Upper lobe of left lung (tissue), 4 donors: ENCODE results near the gene COX18.

Experiments used
- EP300 ChIP-seq, 4 donors: sonication (generic); formaldehyde crosslinking; IDR thresholded peaks; one replicate each; pipeline ENCODE4 v1.5.1; 2017; ENCODE audit warnings: antibody characterized with exemption in 4 of 4, control low read depth in 2 of 4
- POLR2A ChIP-seq, 4 donors: fragments of 450-650 bp; IDR thresholded peaks; one replicate each; pipeline ENCODE4 v1.5.1; 2016 to 2017; ENCODE audit warnings: antibody characterized with exemption in 4 of 4, mild to moderate bottlenecking in 2 of 4
- POLR2AphosphoS5 ChIP-seq, 2 donors: sonication (generic); formaldehyde crosslinking; IDR thresholded peaks; one replicate each; pipeline ENCODE4 v1.5.1; 2017; ENCODE audit warnings: antibody characterized with exemption in 2 of 2
- TF ChIP-seq, protein P1 (sequence below), 6 experiments: fragments of 450-650 bp in 4 of 6; fragments of 200-600 bp in 2 of 6; sonication (generic) in 2 of 6; IDR thresholded peaks; one replicate each; pipeline ENCODE4 v1.5.1; 2016 to 2019; ENCODE audit warnings: antibody characterized with exemption in 6 of 6

DNA sequence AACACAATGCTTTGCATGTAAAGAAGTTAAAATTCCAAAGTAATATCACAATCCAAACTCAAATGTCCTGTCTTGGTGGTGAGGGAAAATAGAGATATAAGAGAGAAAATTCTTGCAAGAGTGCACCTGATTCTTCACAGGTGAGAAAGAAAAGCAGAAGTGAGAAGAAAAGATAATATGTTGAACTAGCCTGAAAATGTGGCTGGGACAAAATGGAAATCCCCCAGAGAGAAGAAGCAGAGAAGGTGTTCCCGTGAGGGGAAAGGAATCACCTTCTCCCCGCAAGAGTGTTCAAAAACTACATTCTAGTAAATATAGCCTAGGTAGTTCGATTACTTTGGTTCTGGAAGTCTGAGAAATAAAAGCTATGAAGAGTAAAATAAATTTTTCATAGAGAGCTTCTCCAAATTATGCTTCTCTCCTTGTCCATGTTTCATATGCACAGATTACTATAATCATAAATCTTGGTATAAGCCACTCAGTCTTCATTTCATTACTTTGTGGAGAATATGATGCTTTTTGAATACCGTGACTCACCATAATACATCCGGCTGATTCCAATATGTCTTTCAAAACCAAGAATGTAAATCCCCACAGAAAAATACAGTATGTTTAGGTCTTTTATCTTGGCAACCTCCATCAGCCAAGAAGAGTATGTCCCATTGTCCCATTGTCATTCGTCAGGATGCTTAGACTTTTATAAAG lies 63.1 kb downstream of the COX18 start:
- TF ChIP-seq, protein P1, sequence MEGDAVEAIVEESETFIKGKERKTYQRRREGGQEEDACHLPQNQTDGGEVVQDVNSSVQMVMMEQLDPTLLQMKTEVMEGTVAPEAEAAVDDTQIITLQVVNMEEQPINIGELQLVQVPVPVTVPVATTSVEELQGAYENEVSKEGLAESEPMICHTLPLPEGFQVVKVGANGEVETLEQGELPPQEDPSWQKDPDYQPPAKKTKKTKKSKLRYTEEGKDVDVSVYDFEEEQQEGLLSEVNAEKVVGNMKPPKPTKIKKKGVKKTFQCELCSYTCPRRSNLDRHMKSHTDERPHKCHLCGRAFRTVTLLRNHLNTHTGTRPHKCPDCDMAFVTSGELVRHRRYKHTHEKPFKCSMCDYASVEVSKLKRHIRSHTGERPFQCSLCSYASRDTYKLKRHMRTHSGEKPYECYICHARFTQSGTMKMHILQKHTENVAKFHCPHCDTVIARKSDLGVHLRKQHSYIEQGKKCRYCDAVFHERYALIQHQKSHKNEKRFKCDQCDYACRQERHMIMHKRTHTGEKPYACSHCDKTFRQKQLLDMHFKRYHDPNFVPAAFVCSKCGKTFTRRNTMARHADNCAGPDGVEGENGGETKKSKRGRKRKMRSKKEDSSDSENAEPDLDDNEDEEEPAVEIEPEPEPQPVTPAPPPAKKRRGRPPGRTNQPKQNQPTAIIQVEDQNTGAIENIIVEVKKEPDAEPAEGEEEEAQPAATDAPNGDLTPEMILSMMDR (IDR thresholded peaks at IDR 0.05), result no peak
- TF ChIP-seq EP300 (IDR thresholded peaks at IDR 0.05) (no peak), POLR2A (IDR thresholded peaks at IDR 0.05) (no peak), POLR2AphosphoS5 (IDR thresholded peaks at IDR 0.05) (no peak)
